ENCODE measurements around the gene PSMB1. TPM values are rescaled to one million over a fixed set of nuclear protein-coding genes. Genes with fewer than 3 reads are reported as not detected.

The PSMB1 gene
- total RNA-seq (2021; ENCODE audit: unreplicated experiment) = 282 TPM
- 379 and 457 TPM in 2 replicates for polyA plus RNA-seq (2012)
- percentile 98 among the genes with signal in this experiment for Bru-seq, nascent RNA
- BruChase-seq, experiment 1, labeled RNA remaining after a 6-hour chase = percentile 97 among the genes with signal in this experiment
- BruChase-seq, experiment 2, labeled RNA remaining after a 2-hour chase = percentile 97 among the genes with signal in this experiment
- long read RNA-seq, transcript PSMB1-201 (6 exons, 928 nt) = major isoform, 265 of 416 reads
- long read RNA-seq, transcript PSMB1-202 (5 exons, 1,939 nt) = minor isoform, 5 of 416 reads
- long read RNA-seq, partial matches to known transcripts = 105 of 416 reads
- long read RNA-seq, other reads (novel, unspliced or antisense) = 41 of 416 reads

- peaks cover 22% of the 10 kb centered on the region; the same call in 1 of the 2 replicates for H4K20me1 ChIP-seq (ENCODE audit: insufficient read depth)
- TF ChIP-seq JUND (IDR thresholded peaks at IDR 0.05) (no peak), EZH2phosphoT487 (IDR thresholded peaks at IDR 0.05; ENCODE audit: borderline replicate concordance) (no peak), ZBTB33 (IDR thresholded peaks at IDR 0.05; ENCODE audit: extremely low read depth, insufficient replicate concordance, low read length) (peak; percentile 60), RAD21 (IDR thresholded peaks at IDR 0.05; ENCODE audit: low read depth) (no peak), ATF3 (IDR thresholded peaks at IDR 0.05) (no peak), YY1 (IDR thresholded peaks at IDR 0.05; ENCODE audit: extremely low read depth, insufficient replicate concordance, low read depth, low read length) (peak; percentile 91), ELF1 (IDR thresholded peaks at IDR 0.05; ENCODE audit: borderline replicate concordance, low read depth) (peak; percentile 80), SRF (IDR thresholded peaks at IDR 0.05; ENCODE audit: low read depth) (no peak), REST (IDR thresholded peaks at IDR 0.05; ENCODE audit: low read depth) (no peak), CEBPB (IDR thresholded peaks at IDR 0.05; ENCODE audit: low read depth) (no peak; the same call in 1 of the 2 replicates), CTCF (IDR thresholded peaks at IDR 0.05 in 2 of 3, conservative IDR thresholded peaks at IDR 0.05 in 1 of 3; ENCODE audit: borderline replicate concordance in 1 of 3, insufficient read depth in 1 of 3, low read depth in 2 of 3, low read length in 2 of 3) (no peak), FOSL1 (IDR thresholded peaks at IDR 0.05; ENCODE audit: low read depth) (no peak), ZFX (IDR thresholded peaks at IDR 0.05) (peak; percentile 86), SIN3A (IDR thresholded peaks at IDR 0.05; ENCODE audit: low read depth) (peak; percentile 64; the same call in 1 of the 2 replicates), POLR2AphosphoS5 (IDR thresholded peaks at IDR 0.05; ENCODE audit: low read depth, low read length) (peak; percentile 97), TCF7L2 (IDR thresholded peaks at IDR 0.05; ENCODE audit: borderline replicate concordance, extremely low read depth, insufficient read depth, insufficient read length) (peak; percentile 46), CBX3 (IDR thresholded peaks at IDR 0.05; ENCODE audit: low read depth) (peak; percentile 42)
These were observed at the start of gene PSMB1 for GRCh38 chr6:170552765-170553533. TSS of gene PSMB1 (minus strand) at chr6:170553307. CDS start at chr6:170553242, 65 bp downstream.

More at GRCh38 chr6:170552765-170553533, at the start of gene PSMB1:
- H3K79me2 ChIP-seq (ENCODE audit: insufficient read depth, low read length) = peaks cover 89% of the 10 kb centered on the region
- peak within 1 kb of the TSS; percentile 91 to 99 for H3K4me3 ChIP-seq (replicated peaks in 1 of 2; ENCODE audit: low read depth in 1 of 2, low read length in 2 of 2)
- H3K9ac ChIP-seq (ENCODE audit: low read length) = peak within 1 kb of the TSS; percentile 99
- H3K27me3 ChIP-seq (ENCODE audit: insufficient read depth, low read length) = no peaks in the 10 kb centered on the region
- DNase-seq (ENCODE audit: low read depth, low spot score) (peak; percentile 95), ATAC-seq (peak; percentile 75)
- peaks cover 21 to 32% of the 10 kb centered on the region in 2 experiments for H3K36me3 ChIP-seq (ENCODE audit: control insufficient read depth in 1 of 2, insufficient read depth in 2 of 2, low read length in 2 of 2)
- H3K9me2 ChIP-seq (ENCODE audit: insufficient read depth) = no peaks in the 10 kb centered on the region
- BruUV-seq (replicated peaks) = no TSS peak
- peak within 1 kb of the TSS; percentile 98 for H2AFZ ChIP-seq (ENCODE audit: low read depth, low read length, poor library complexity, severe bottlenecking)
- RAD21 ChIA-PET (ENCODE audit: low non-redundant PET in 1 of 2, low total read pairs in 2 of 2, uncharacterized antibody in 2 of 2, unreplicated experiment in 2 of 2) = no interaction called here
- POLR2A ChIA-PET = no interaction called here
- peaks cover 12 to 16% of the 10 kb centered on the region in 2 experiments for H3K4me1 ChIP-seq (ENCODE audit: control insufficient read depth in 1 of 2, insufficient read depth in 2 of 2, low read length in 2 of 2)
- CTCF ChIA-PET = no interaction called here
- peak within 1 kb of the TSS; percentile 93 for H3K4me2 ChIP-seq (ENCODE audit: low read length)
- no peaks in the 10 kb centered on the region for H3K9me3 ChIP-seq (ENCODE audit: control insufficient read depth in 1 of 2, insufficient read depth in 1 of 2, low read depth in 1 of 2, low read length in 2 of 2)
- H3K27ac ChIP-seq (ENCODE audit: low read depth, low read length) = peak within 1 kb of the TSS; percentile 79
- intact Hi-C loops (cut with micrococcal nuclease) = loop anchor here (2.0 kb wide), 1 partner anchor 850 kb away; the partner anchor contains the start of genes C6orf120 and WDR27

Measured in HCT116 (cell line).